K562 (cell line): ENCODE results near the gene FAM98C. TPM values are rescaled to one million over a fixed set of nuclear protein-coding genes. Genes with fewer than 3 reads are reported as not detected.

Source experiments
- ATAC-seq: fragments of 200-7000 bp; cut with Tn5 transposase; 3 replicates; pipeline ENCODE4 v1.9.1; 2020; ENCODE audit warnings: moderate library complexity
- BruUV-seq: library from RNA; stranded (reverse); fragments of 400-500 nt; replicated peaks from 2 replicates; lab custom pipeline; 2021; lab: Mats Ljungman, UMichigan
- CTCF ChIA-PET: fragments of 300-600 bp; formaldehyde crosslinking; extraction: SDS; loops from one replicate; lab custom pipeline; 2021; ENCODE audit warnings: low intra/inter-chr PET ratio; lab: Yijun Ruan, JAX
- POLR2A ChIA-PET: fragments of 300-600, 350-650 bp; sonication (Branson Sonifier 250); formaldehyde crosslinking; extraction: SDS; loops from one replicate; lab custom pipeline; 2021; ENCODE audit warnings: antibody characterized with exemption, inconsistent platforms; lab: Yijun Ruan, JAX
- DNase-seq, 4 experiments: peaks; one replicate each; pipeline versions ENCODE4 v3.0.0 to v3.0.0-alpha.2; 2011 to 2018; ENCODE audit warnings: low spot score in 3 of 4, mixed read lengths in 3 of 4; ENCODE audit errors: extremely low read depth in 1 of 4
- FAIRE-seq: peaks from 2 replicates; lab custom pipeline; 2011; peaks lifted over from hg19 to GRCh38; lab: Jason Lieb, UNC
- H2AFZ ChIP-seq: 2 replicates; pipeline ENCODE4 v1.6.0; 2011; ENCODE audit warnings: low read depth, low read length, control low read depth, inconsistent platforms
- H3K27ac ChIP-seq: fragments of 200-600 bp; 3 replicates; pipeline ENCODE4 v1.8.0; 2011; ENCODE audit warnings: low read depth, mild to moderate bottlenecking, control low read depth, inconsistent platforms, low read length, moderate library complexity, mixed read lengths; ENCODE audit errors: extremely low read depth
- H3K27me3 ChIP-seq, 2 experiments: fragments of 300-600 bp in 1 of 2; 2 replicates in 1 of 2; 3 replicates in 1 of 2; pipeline versions ENCODE4 v1.6.0 to v1.8.0; 2011; ENCODE audit warnings: inconsistent platforms in 2 of 2, low read length in 2 of 2, mild to moderate bottlenecking in 1 of 2, mixed read lengths in 1 of 2, moderate library complexity in 1 of 2; ENCODE audit not compliant: control insufficient read depth in 2 of 2, insufficient read depth in 2 of 2
- H3K36me3 ChIP-seq: fragments of 300-600 bp; 3 replicates; pipeline ENCODE4 v1.8.0; 2011; ENCODE audit warnings: mild to moderate bottlenecking, low read length, inconsistent platforms; ENCODE audit not compliant: control insufficient read depth, insufficient read depth
- H3K4me1 ChIP-seq, 2 experiments: fragments of 200-600 bp in 1 of 2; replicated peaks in 1 of 2; 2 replicates in 1 of 2; 3 replicates in 1 of 2; pipeline versions ENCODE4 v1.5.1 to v1.8.0; 2011; ENCODE audit warnings: inconsistent platforms in 2 of 2, low read length in 2 of 2, mild to moderate bottlenecking in 1 of 2, mixed read lengths in 1 of 2, moderate library complexity in 1 of 2; ENCODE audit not compliant: control insufficient read depth in 2 of 2, insufficient read depth in 2 of 2
- H3K4me2 ChIP-seq: 2 replicates; pipeline ENCODE4 v1.6.1; 2011; ENCODE audit warnings: low read length, control low read depth, inconsistent platforms, mixed read lengths; ENCODE audit not compliant: insufficient read depth
- H3K4me3 ChIP-seq: fragments of 200-600 bp; sonication (generic), shearing (Covaris generic); 2 replicates; pipeline ENCODE4 v1.5.1; 2016; ENCODE audit warnings: control low read depth, inconsistent platforms
- H3K79me2 ChIP-seq: fragments of 200-600 bp; 3 replicates; pipeline ENCODE4 v1.8.0; 2011; ENCODE audit warnings: low read length, inconsistent platforms; ENCODE audit not compliant: control insufficient read depth, insufficient read depth
- H3K9ac ChIP-seq, 2 experiments: 2 replicates each; pipeline versions ENCODE4 v1.6.0 to v1.6.1; 2011; ENCODE audit warnings: low read depth in 2 of 2, low read length in 2 of 2, control low read depth in 1 of 2, inconsistent platforms in 1 of 2, mild to moderate bottlenecking in 1 of 2, mixed read lengths in 1 of 2; ENCODE audit not compliant: insufficient read depth in 1 of 2
- H3K9me1 ChIP-seq: one replicate; pipeline ENCODE4 v1.6.0; 2011; ENCODE audit warnings: inconsistent platforms, mild to moderate bottlenecking, low read length, moderate library complexity; ENCODE audit not compliant: control insufficient read depth, insufficient read depth
- H3K9me3 ChIP-seq: replicated peaks from 2 replicates; pipeline ENCODE4 v1.5.1; 2011; ENCODE audit warnings: low read depth, low read length, inconsistent platforms; ENCODE audit not compliant: control insufficient read depth, insufficient read depth
- H4K20me1 ChIP-seq: replicated peaks from 2 replicates; pipeline ENCODE4 v1.6.1; 2011; ENCODE audit warnings: low read length, inconsistent platforms, mixed read lengths; ENCODE audit not compliant: control insufficient read depth, insufficient read depth
- ADNP ChIP-seq: fragments of 200-800 bp; sonication (Bioruptor generic); IDR thresholded peaks from 2 replicates; pipeline ENCODE4 v1.6.1; 2016; ENCODE audit warnings: missing genetic modification characterization, missing compliant biosample characterization
- BCOR ChIP-seq: fragments of 450-650 bp; IDR thresholded peaks from 2 replicates; pipeline ENCODE4 v1.6.1; 2016
- CBX5 ChIP-seq: IDR thresholded peaks from 2 replicates; pipeline ENCODE4 v1.6.1; 2014; ENCODE audit warnings: low read depth, borderline replicate concordance
- EHMT2 ChIP-seq: fragments of 450-650 bp; IDR thresholded peaks from 2 replicates; pipeline ENCODE4 v1.6.1; 2018; ENCODE audit warnings: antibody characterized with exemption
- FOXJ2 ChIP-seq: fragments of 200-800 bp; sonication (Bioruptor generic); IDR thresholded peaks from 2 replicates; pipeline ENCODE4 v1.6.1; 2016; ENCODE audit warnings: missing genetic modification characterization, missing compliant biosample characterization
- KDM1A ChIP-seq, 2 experiments: fragments of 450-650 bp; IDR thresholded peaks; 2 replicates each; pipeline ENCODE4 v1.6.1; 2016; ENCODE audit warnings: mild to moderate bottlenecking in 2 of 2
- RBM25 ChIP-seq: fragments of 200-400 bp; formaldehyde crosslinking; IDR thresholded peaks from 2 replicates; pipeline ENCODE4 v1.6.1; 2018; ENCODE audit warnings: low read length, low read depth, moderate library complexity; ENCODE audit not compliant: severe bottlenecking
- TCF3 ChIP-seq: sonication (generic); formaldehyde crosslinking; IDR thresholded peaks from 2 replicates; pipeline ENCODE4 v1.4.0; 2020; ENCODE audit warnings: mild to moderate bottlenecking, missing genetic modification reagents
- ZFP36 ChIP-seq: fragments of 150-350 bp; IDR thresholded peaks from 2 replicates; pipeline ENCODE4 v1.6.1; 2018; ENCODE audit warnings: low read length, low read depth; ENCODE audit not compliant: partially characterized antibody
- WGBS: fragments of 100-300 bp; shearing (Covaris generic); methylation state at CpG from one replicate; pipeline ENCODE4 v1.1.6; 2016; ENCODE audit warnings: low coverage, mixed read lengths; ENCODE audit not compliant: insufficient coverage; ENCODE audit errors: missing lambda C conversion rate; 5-methylcytosine and 5-hydroxymethylcytosine counted together
- in situ Hi-C: fragments of 300-500 bp; cut with MboI; formaldehyde crosslinking; loops from 4 replicates; pipeline ENCODE4 v1.15.0; 2018; ENCODE audit warnings: inconsistent platforms, mixed read lengths
- intact Hi-C: fragments of 100-400 bp; cut with micrococcal nuclease; formaldehyde crosslinking; loops from 2 replicates; pipeline ENCODE4 v1.14.2; 2022
- polyA plus RNA-seq, 8 experiments: library from polyadenylated mRNA; depleted of rRNA in 4 of 8; stranded (reverse) in 5 of 8; unstranded in 3 of 8; fragments of >200 nt; fragmentation: Nextera tagmentation in 2 of 8; fragmentation: Illumina TruSeq in 1 of 8; extraction: Ambion mirVana in 2 of 8; extraction: Trizol in 1 of 8; gene quantifications; 2 replicates each; pipeline versions ENCODE4 v1.2.1 to v1.2.3, GENCODE V29; 2011 to 2014; ENCODE audit warnings: inconsistent platforms in 1 of 8, missing spikeins in 1 of 8
- total RNA-seq, 7 experiments: library from RNA; depleted of rRNA in 6 of 7; stranded (reverse); fragments of >200 nt in 6 of 7; fragmentation: Illumina TruSeq in 2 of 7; extraction: Trizol in 2 of 7; gene quantifications; 2 replicates each; pipeline versions ENCODE4 v1.2.1 to v1.2.3, GENCODE V29; 2011 to 2021; ENCODE audit warnings: low replicate concordance in 1 of 7
- TF ChIP-seq, protein P1 (sequence below): sonication (generic); formaldehyde crosslinking; IDR thresholded peaks from 2 replicates; pipeline ENCODE4 v1.8.0; 2022; ENCODE audit warnings: mild to moderate bottlenecking, low read depth, missing genetic modification reagents
- TF ChIP-seq, protein P2 (sequence below): sonication (generic); formaldehyde crosslinking; IDR thresholded peaks from 2 replicates; pipeline ENCODE4 v1.5.0; 2020; ENCODE audit warnings: missing genetic modification reagents
- TF ChIP-seq, protein P3 (sequence below): sonication (generic); formaldehyde crosslinking; IDR thresholded peaks from 2 replicates; pipeline ENCODE4 v1.9.0; 2022; ENCODE audit warnings: mild to moderate bottlenecking, missing genetic modification reagents

Gene FAM98C
- total and polyA plus RNA-seq, 9 of the 15 experiments (the other 6 are each of a cell fraction or from before 2014, with no cell fraction given): 1.7 to 43.8 (median 13.7) TPM

DNA sequence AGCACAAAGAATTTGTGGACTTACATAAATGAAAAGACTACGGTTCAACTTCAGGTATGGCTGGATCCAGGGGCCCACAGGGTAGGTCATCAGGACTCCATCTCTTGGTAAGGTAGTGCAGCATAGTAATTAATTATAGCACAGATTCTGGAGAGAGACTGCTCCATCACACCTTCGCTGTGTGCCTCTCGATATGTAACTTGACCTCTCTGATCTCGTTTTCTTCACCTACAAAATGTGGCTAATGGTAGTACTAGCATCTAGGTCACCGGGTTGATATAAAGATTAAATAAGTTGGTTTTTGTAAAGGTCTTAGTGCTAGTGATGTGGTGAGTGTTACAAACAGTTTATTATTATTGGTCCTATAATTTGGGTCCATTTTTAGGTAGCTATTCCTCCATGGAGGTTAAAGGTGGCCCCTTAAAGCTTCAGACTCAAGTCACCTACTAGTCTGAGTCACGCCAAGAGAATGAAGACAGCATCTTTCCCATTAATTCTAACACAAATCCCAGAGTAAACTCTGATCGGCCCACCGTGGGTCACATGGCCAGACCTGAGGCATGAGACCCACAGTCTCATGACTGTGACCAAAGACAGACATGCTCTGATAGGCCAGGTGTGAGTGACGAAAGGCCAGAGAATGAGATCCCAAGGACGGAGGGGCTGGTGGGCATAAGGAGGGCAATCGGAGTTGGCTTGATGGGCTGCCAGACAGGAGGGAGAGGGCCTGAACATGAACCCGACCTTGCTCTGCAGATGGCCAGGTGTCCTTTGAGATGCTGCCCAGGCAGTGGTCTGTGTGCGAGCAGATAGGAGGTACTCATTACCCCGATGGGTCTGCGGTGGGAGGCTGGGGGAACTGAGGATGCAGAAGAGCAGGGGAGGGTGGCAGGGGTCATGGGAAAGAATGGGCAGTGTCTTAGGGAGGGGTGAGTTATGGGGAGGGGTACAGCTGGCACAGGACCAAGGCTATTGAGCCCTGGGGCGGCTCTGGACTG lies 46.9 kb upstream of the FAM98C start:
- Histone ChIP-seq H3K36me3 (no peaks in the 10 kb centered on the region), H3K27ac (no peak overlapping the region), H3K9me1 (no peaks in the 10 kb centered on the region), H3K4me2 (no peak overlapping the region), H3K79me2 (no peaks in the 10 kb centered on the region), H4K20me1 (peaks cover 6% of the 10 kb centered on the region; the same call in 1 of the 2 replicates), H2AFZ (no peak overlapping the region), H3K9me3 (no peaks in the 10 kb centered on the region), H3K9ac (peak overlapping the region in 1 of 2 experiments; percentile 43; a peak in 2 of 4 replicates), H3K27me3 (peaks cover 24 to 32% of the 10 kb centered on the region in 2 experiments), H3K4me3 (no peak overlapping the region), H3K4me1 (peaks cover under 1 to 8% of the 10 kb centered on the region in 2 experiments; a peak in 3 of 5 replicates)
- DNase-seq: no peak
- BruUV-seq: no TSS peak
- TF ChIP-seq, protein P1, sequence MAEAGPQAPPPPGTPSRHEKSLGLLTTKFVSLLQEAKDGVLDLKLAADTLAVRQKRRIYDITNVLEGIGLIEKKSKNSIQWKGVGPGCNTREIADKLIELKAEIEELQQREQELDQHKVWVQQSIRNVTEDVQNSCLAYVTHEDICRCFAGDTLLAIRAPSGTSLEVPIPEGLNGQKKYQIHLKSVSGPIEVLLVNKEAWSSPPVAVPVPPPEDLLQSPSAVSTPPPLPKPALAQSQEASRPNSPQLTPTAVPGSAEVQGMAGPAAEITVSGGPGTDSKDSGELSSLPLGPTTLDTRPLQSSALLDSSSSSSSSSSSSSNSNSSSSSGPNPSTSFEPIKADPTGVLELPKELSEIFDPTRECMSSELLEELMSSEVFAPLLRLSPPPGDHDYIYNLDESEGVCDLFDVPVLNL (CRISPR knock-in tag): 0 out of 2 replicates have a peak, but pooled peaks have one; percentile 20
- TF ChIP-seq, protein P2, sequence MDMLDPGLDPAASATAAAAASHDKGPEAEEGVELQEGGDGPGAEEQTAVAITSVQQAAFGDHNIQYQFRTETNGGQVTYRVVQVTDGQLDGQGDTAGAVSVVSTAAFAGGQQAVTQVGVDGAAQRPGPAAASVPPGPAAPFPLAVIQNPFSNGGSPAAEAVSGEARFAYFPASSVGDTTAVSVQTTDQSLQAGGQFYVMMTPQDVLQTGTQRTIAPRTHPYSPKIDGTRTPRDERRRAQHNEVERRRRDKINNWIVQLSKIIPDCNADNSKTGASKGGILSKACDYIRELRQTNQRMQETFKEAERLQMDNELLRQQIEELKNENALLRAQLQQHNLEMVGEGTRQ (CRISPR knock-in tag): peak; percentile 41
- peak; percentile 86 for TF ChIP-seq RBM25
- TF ChIP-seq ADNP (tag): peak; percentile 56; the same call in 1 of the 2 replicates
- TF ChIP-seq EHMT2: no peak
- no peak for TF ChIP-seq FOXJ2
- TF ChIP-seq KDM1A (IDR thresholded peaks at IDR 0.05): peak; percentile 25 to 28; a peak in 1 of 4 replicates
- TF ChIP-seq, protein P3, sequence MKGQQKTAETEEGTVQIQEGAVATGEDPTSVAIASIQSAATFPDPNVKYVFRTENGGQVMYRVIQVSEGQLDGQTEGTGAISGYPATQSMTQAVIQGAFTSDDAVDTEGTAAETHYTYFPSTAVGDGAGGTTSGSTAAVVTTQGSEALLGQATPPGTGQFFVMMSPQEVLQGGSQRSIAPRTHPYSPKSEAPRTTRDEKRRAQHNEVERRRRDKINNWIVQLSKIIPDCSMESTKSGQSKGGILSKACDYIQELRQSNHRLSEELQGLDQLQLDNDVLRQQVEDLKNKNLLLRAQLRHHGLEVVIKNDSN (CRISPR knock-in tag): peak; percentile 58
- TF ChIP-seq BCOR: peak; percentile 80
- TF ChIP-seq TCF3 (CRISPR knock-in tag): no peak
- TF ChIP-seq CBX5: no peak
- peak; percentile 49 for TF ChIP-seq ZFP36
- ATAC-seq: no peak
- 10% methylated on average over 15 of the region's 16 CpGs for WGBS
- in situ Hi-C loops: no loop called here
- CTCF ChIA-PET: no interaction called here
- no peak for FAIRE-seq
- intact Hi-C loops: no loop called here
- POLR2A ChIA-PET: interaction anchor here (0.5 to 1.0 kb wide), 4 partner anchors 8 to 214 kb away, joined by 3 read pairs; partner anchors contain the start of gene PSMD8
